H1 (cell line): ENCODE measurements around the gene RPL41. TPM values are rescaled to one million over a fixed set of nuclear protein-coding genes. Genes with fewer than 3 reads are reported as not detected.

Source experiments
- BACH1 ChIP-seq: IDR thresholded peaks from 2 replicates; pipeline ENCODE4 v1.6.1; 2012; ENCODE audit warnings: low read length, improper control_type of control experiment
- BRCA1 ChIP-seq: IDR thresholded peaks from 2 replicates; pipeline ENCODE4 v1.6.1; 2012; ENCODE audit warnings: low read depth, low read length, improper control_type of control experiment
- CBX5 ChIP-seq: fragments of 300-800, 300-1000 bp; sonication (generic); IDR thresholded peaks from 2 replicates; pipeline ENCODE4 v1.7.1; 2016; ENCODE audit warnings: antibody characterized with exemption, low read length, low read depth
- CBX8 ChIP-seq: fragments of 300-800, 300-1000 bp; sonication (generic); IDR thresholded peaks from 2 replicates; pipeline ENCODE4 v1.7.1; 2016; ENCODE audit warnings: low read depth, low read length, borderline replicate concordance
- CEBPB ChIP-seq: IDR thresholded peaks from 2 replicates; pipeline ENCODE4 v1.6.1; 2012; ENCODE audit warnings: low read depth, low read length
- CREB1 ChIP-seq: IDR thresholded peaks from 2 replicates; pipeline ENCODE4 v1.6.1; 2012; ENCODE audit warnings: inconsistent platforms
- EP300 ChIP-seq, 2 experiments: IDR thresholded peaks; 1 replicate in 1 of 2; 2 replicates in 1 of 2; pipeline ENCODE4 v1.6.1; 2011 to 2012; ENCODE audit warnings: low read depth in 2 of 2, low read length in 2 of 2, mild to moderate bottlenecking in 2 of 2, borderline replicate concordance in 1 of 2, inconsistent platforms in 1 of 2, moderate library complexity in 1 of 2
- EZH2 ChIP-seq: fragments of 200-600 bp; sonication (generic); IDR thresholded peaks from 2 replicates; pipeline ENCODE4 v1.7.1; 2012; ENCODE audit warnings: low read depth, mild to moderate bottlenecking, moderate library complexity, low read length, inconsistent platforms; ENCODE audit not compliant: severe bottlenecking
- HDAC6 ChIP-seq: IDR thresholded peaks from one replicate; pipeline ENCODE4 v1.7.1; 2012; ENCODE audit warnings: low read depth, mild to moderate bottlenecking, inconsistent platforms, low read length, moderate library complexity
- MAX ChIP-seq: IDR thresholded peaks from 2 replicates; pipeline ENCODE4 v1.6.1; 2012; ENCODE audit warnings: inconsistent platforms
- NANOG ChIP-seq: IDR thresholded peaks from 2 replicates; pipeline ENCODE4 v1.6.1; 2011; ENCODE audit warnings: low read length, low read depth, mild to moderate bottlenecking, inconsistent platforms; ENCODE audit not compliant: insufficient read depth, poor library complexity, severe bottlenecking
- NRF1 ChIP-seq: IDR thresholded peaks from 2 replicates; pipeline ENCODE4 v1.6.1; 2011; ENCODE audit warnings: mild to moderate bottlenecking, low read depth, low read length, improper control_type of control experiment
- POU5F1 ChIP-seq: IDR thresholded peaks from 2 replicates; pipeline ENCODE4 v1.6.1; 2011; ENCODE audit warnings: low read depth, mild to moderate bottlenecking, low read length, moderate library complexity
- RAD21 ChIP-seq, 2 experiments: IDR thresholded peaks in 1 of 2; conservative IDR thresholded peaks in 1 of 2; 2 replicates each; pipeline ENCODE4 v1.6.1; 2011; ENCODE audit warnings: low read depth in 2 of 2, low read length in 2 of 2, improper control_type of control experiment in 1 of 2, inconsistent platforms in 1 of 2, mild to moderate bottlenecking in 1 of 2, moderate library complexity in 1 of 2
- SAP30 ChIP-seq: fragments of 300-600 bp; sonication (generic); IDR thresholded peaks from 2 replicates; pipeline ENCODE4 v1.7.1; 2012; ENCODE audit warnings: low read length, moderate library complexity, mild to moderate bottlenecking, inconsistent platforms; ENCODE audit not compliant: insufficient read depth, insufficient replicate concordance
- SIN3A ChIP-seq, 2 experiments: IDR thresholded peaks in 1 of 2; conservative IDR thresholded peaks in 1 of 2; 2 replicates each; pipeline ENCODE4 v1.6.1; 2011 to 2012; ENCODE audit warnings: low read length in 2 of 2, improper control_type of control experiment in 1 of 2, low read depth in 1 of 2, mild to moderate bottlenecking in 1 of 2
- SIRT6 ChIP-seq: IDR thresholded peaks from one replicate; pipeline ENCODE4 v1.7.1; 2012; ENCODE audit warnings: low read length, inconsistent platforms
- SP4 ChIP-seq: IDR thresholded peaks from 2 replicates; pipeline ENCODE4 v1.6.1; 2012; ENCODE audit warnings: low read length, inconsistent platforms
- TAF1 ChIP-seq: IDR thresholded peaks from 2 replicates; pipeline ENCODE4 v1.6.1; 2011; ENCODE audit warnings: mild to moderate bottlenecking, low read depth, low read length
- TBP ChIP-seq: IDR thresholded peaks from 2 replicates; pipeline ENCODE4 v1.6.1; 2011; ENCODE audit warnings: low read depth, low read length, improper control_type of control experiment
- TCF12 ChIP-seq: IDR thresholded peaks from 2 replicates; pipeline ENCODE4 v1.6.1; 2011; ENCODE audit warnings: low read depth, mild to moderate bottlenecking, low read length
- TEAD4 ChIP-seq: IDR thresholded peaks from 2 replicates; pipeline ENCODE4 v1.6.1; 2012; ENCODE audit warnings: low read depth, low read length, inconsistent platforms, mixed read lengths
- USF2 ChIP-seq: IDR thresholded peaks from 2 replicates; pipeline ENCODE4 v1.6.1; 2011; ENCODE audit warnings: low read length, improper control_type of control experiment
- polyA plus RNA-seq, 7 experiments: library from polyadenylated mRNA; depleted of rRNA in 3 of 7; stranded (reverse) in 5 of 7; unstranded in 2 of 7; fragments of >200 nt in 5 of 7; fragments of 200-250 nt in 2 of 7; gene quantifications; 1 replicate in 5 of 7; 2 replicates in 1 of 7; 4 replicates in 1 of 7; pipeline versions ENCODE4 v1.2.1 to v1.2.3, GENCODE V29; 2011 to 2013; ENCODE audit warnings: missing spikeins in 2 of 7, mixed read lengths in 2 of 7
- total RNA-seq: library from RNA; stranded (reverse); fragmentation: NEBNext Ultra II Directional; extraction: Animal tissue kit (Norgen Biotek cat#: 25700); gene quantifications from 2 replicates; pipeline ENCODE4 v1.2.1, GENCODE V29; 2021

Gene RPL41
- total and polyA plus RNA-seq, 2 of the 8 experiments (the other 6 are each of a cell fraction or from before 2014, with no cell fraction given): 4,440 to 16,488 TPM

GRCh38 chr12:56078931-56079722, 37.3 kb upstream of the RPL41 start (continued):
- TF ChIP-seq SIN3A (conservative IDR thresholded peaks at IDR 0.05 in 1 of 2, IDR thresholded peaks at IDR 0.05 in 1 of 2; ENCODE audit: low read depth in 1 of 2, low read length in 2 of 2) (no peak), CBX8 (no peak), SAP30 (no peak), SP4 (no peak), RAD21 (IDR thresholded peaks at IDR 0.05 in 1 of 2, conservative IDR thresholded peaks at IDR 0.05 in 1 of 2; ENCODE audit: low read depth in 2 of 2, low read length in 2 of 2) (peak; percentile 35 to 51; a peak in 3 of 4 replicates), NRF1 (no peak), BACH1 (peak; percentile 60; the same call in 1 of the 2 replicates), NANOG (no peak), BRCA1 (no peak), EZH2 (no peak), CEBPB (no peak), USF2 (no peak), SIRT6 (no peak), HDAC6 (no peak), EP300 (IDR thresholded peaks at IDR 0.05; ENCODE audit: borderline replicate concordance in 1 of 2, low read depth in 2 of 2, low read length in 2 of 2) (0 out of 3 replicates have a peak, but pooled peaks of 1 of the 2 experiments have one; percentile 38), POU5F1 (no peak), TAF1 (peak; percentile 90), TEAD4 (no peak), MAX (peak; percentile 38), TBP (no peak; the same call in none of the 2 replicates), CREB1 (0 out of 2 replicates have a peak, but pooled peaks have one; percentile 35), TCF12 (peak; percentile 76; the same call in 1 of the 2 replicates), CBX5 (no peak)
